Adrenal gland (tissue), 12 donors: ENCODE measurements around the gene IQCE. TPM values are rescaled to one million over a fixed set of nuclear protein-coding genes. Genes with fewer than 3 reads are reported as not detected.
"Not testable (repeated sequence)": the region's sequence is repeated elsewhere in the genome, so short reads cannot be mapped to it uniquely, and the experiment has no call there.

Experiments used
- DNase-seq, 7 donors: peaks; one replicate each; pipeline ENCODE4 v3.0.0-alpha.2; 2019 to 2020
- H3K27ac ChIP-seq, 5 donors: fragments of 200-600 bp; sonication (generic) in 4 of 5; 1 replicate in 3 of 5; 2 replicates in 2 of 5; pipeline versions ENCODE4 v1.5.1 to v1.8.0; 2016 to 2020; ENCODE audit warnings: mild to moderate bottlenecking in 1 of 5
- H3K27me3 ChIP-seq: fragments of 200-600 bp; 2 replicates; pipeline ENCODE4 v1.8.0; 2021
- H3K36me3 ChIP-seq, 2 donors: fragments of 200-600 bp; replicated peaks in 1 of 2; 1 replicate in 1 of 2; 2 replicates in 1 of 2; pipeline versions ENCODE4 v1.5.1 to v1.8.0; 2018 to 2022
- H3K4me1 ChIP-seq, 2 donors: fragments of 200-600 bp; replicated peaks in 1 of 2; 1 replicate in 1 of 2; 2 replicates in 1 of 2; pipeline versions ENCODE4 v1.5.1 to v1.8.0; 2018 to 2021
- H3K4me3 ChIP-seq, 4 donors: fragments of 200-600 bp; sonication (generic) in 3 of 4; one replicate each; pipeline ENCODE4 v1.5.1; 2016 to 2018
- H3K9me3 ChIP-seq, 3 donors: fragments of 200-600 bp; sonication (generic) in 1 of 3; replicated peaks in 1 of 3; 1 replicate in 2 of 3; 2 replicates in 1 of 3; pipeline versions ENCODE4 v1.5.1 to v1.8.0; 2016 to 2021
- CTCF ChIP-seq, 6 experiments: fragments of 450-650 bp in 4 of 6; fragments of 200-600 bp in 2 of 6; sonication (generic) in 1 of 6; IDR thresholded peaks; 1 replicate in 5 of 6; 2 replicates in 1 of 6; pipeline versions ENCODE4 v1.5.1 to v1.8.0; 2016 to 2021; ENCODE audit warnings: antibody characterized with exemption in 6 of 6, mild to moderate bottlenecking in 2 of 6, moderate library complexity in 1 of 6
- POLR2A ChIP-seq, 2 donors: fragments of 450-650 bp; IDR thresholded peaks; one replicate each; pipeline ENCODE4 v1.6.1; 2017; ENCODE audit warnings: antibody characterized with exemption in 2 of 2, mild to moderate bottlenecking in 2 of 2, moderate library complexity in 1 of 2
- WGBS, 4 donors: extraction: QIAGEN DNeasy Blood & Tissue Kit in 2 of 4; methylation state at CpG; one replicate each; pipeline versions ENCODE4 v1.1.5 to v1.1.7; 2013 to 2017; 5-methylcytosine and 5-hydroxymethylcytosine counted together
- intact Hi-C, 2 donors: fragments of 100-400 bp; cut with DNase I; formaldehyde crosslinking; loops; one replicate each; pipeline versions ENCODE4 v1.14.1 to v1.15.0; 2022 to 2023
- polyA plus RNA-seq, 3 donors: library from polyadenylated mRNA; stranded (reverse); fragments of 200-250 nt in 2 of 3; fragments of 350-450 nt in 1 of 3; fragmentation: Illumina TruSeq in 1 of 3; extraction: RNeasy Lipid Tissue Mini Kit (QIAGEN cat#74804) in 1 of 3; gene quantifications; one replicate each; pipeline ENCODE4 v1.2.3, GENCODE V29; 2013 to 2014
- total RNA-seq, 9 donors: library from RNA; depleted of rRNA in 4 of 9; stranded (reverse); fragments of >200 nt in 4 of 9; fragments of 120-200 nt in 1 of 9; fragmentation: NEBNext Ultra II Directional in 1 of 9; extraction: Animal tissue kit (Norgen Biotek cat#: 25700) in 1 of 9; gene quantifications; one replicate each; pipeline versions ENCODE4 v1.1.0 to v1.2.4, GENCODE V29; 2013 to 2023
- donor health status: healthy with polysubstance abuse.
- donor health status: Bipolar disorder and iron deficiency.
- donor health status: DM: yes; HTN: yes; CAD: no.
- donor health status: DM: no; HTN: no; CAD: no.
- donor health status: DM: no; HTN: no; CAD: no.
- donor health status: DM: yes; HTN: yes; CAD: no.

The IQCE gene
- total and polyA plus RNA-seq, 12 donors, result 4.6 to 33.2 (median 13.8) TPM

GRCh38 chr7:2586326-2587020, 27.7 kb downstream of the IQCE start:
- TF ChIP-seq POLR2A (IDR thresholded peaks at IDR 0.05), result no peak
- TF ChIP-seq CTCF (IDR thresholded peaks at IDR 0.05), result no peak
- H3K9me3 ChIP-seq, result no peaks in the 10 kb centered on the region
- no peaks in the 10 kb centered on the region for H3K27me3 ChIP-seq
- H3K4me3 ChIP-seq, result no peak overlapping the region
- no peak overlapping the region for H3K27ac ChIP-seq
- 90 to 94% (median 92%) methylated on average over 22 to 24 of the region's 24 CpGs for WGBS, 4 donors
- no peaks in the 10 kb centered on the region for H3K4me1 ChIP-seq
- no peak for DNase-seq
- H3K36me3 ChIP-seq, result peaks cover 0 to 32% of the 10 kb centered on the region in 2 donors
- intact Hi-C loops, result no loop called here

- DNase-seq, result no peak
- intact Hi-C loops, result no loop called here
- H3K27ac ChIP-seq, result no peak overlapping the region
- TF ChIP-seq CTCF (IDR thresholded peaks at IDR 0.05), result no peak
- H3K9me3 ChIP-seq, result no peaks in the 10 kb centered on the region
- H3K27me3 ChIP-seq, result no peaks in the 10 kb centered on the region
- H3K4me3 ChIP-seq, result no peak overlapping the region
- 89 to 93% (median 92%) methylated on average over 9 of the region's 9 CpGs for WGBS, 4 donors
- peaks cover 0 to 36% of the 10 kb centered on the region in 2 donors for H3K36me3 ChIP-seq
- H3K4me1 ChIP-seq, result no peaks in the 10 kb centered on the region
Measured at GRCh38 chr7:2587134-2587533, 28.4 kb downstream of the IQCE start.

GRCh38 chr7:2587778-2588177, 29.0 kb downstream of the IQCE start:
- intact Hi-C loops, result no loop called here

GRCh38 chr7:2589341-2589740, 30.6 kb downstream of the IQCE start:
- no peak overlapping the region for H3K4me3 ChIP-seq
- TF ChIP-seq CTCF (IDR thresholded peaks at IDR 0.05) (no peak), POLR2A (IDR thresholded peaks at IDR 0.05) (no peak)
- H3K27me3 ChIP-seq, result no peaks in the 10 kb centered on the region
- peaks cover 0 to 49% of the 10 kb centered on the region in 2 donors for H3K36me3 ChIP-seq
- WGBS, 4 donors, result 91 to 96% (median 93%) methylated on average over 16 of the region's 16 CpGs
- H3K9me3 ChIP-seq, result no peaks in the 10 kb centered on the region
- H3K27ac ChIP-seq, result no peak overlapping the region
- intact Hi-C loops, result no loop called here
- H3K4me1 ChIP-seq, result no peaks in the 10 kb centered on the region
- DNase-seq, result no peak

More at GRCh38 chr7:2587778-2588177, 29.0 kb downstream of the IQCE start:
- Histone ChIP-seq H3K27me3 (no peaks in the 10 kb centered on the region), H3K36me3 (peaks cover 0 to 42% of the 10 kb centered on the region in 2 donors), H3K27ac (no peak overlapping the region), H3K4me1 (no peaks in the 10 kb centered on the region), H3K4me3 (no peak overlapping the region), H3K9me3 (no peaks in the 10 kb centered on the region)
- no peak for TF ChIP-seq POLR2A (IDR thresholded peaks at IDR 0.05)
- TF ChIP-seq CTCF (IDR thresholded peaks at IDR 0.05), result no peak
- DNase-seq, result no peak
- WGBS, 4 donors, result 86 to 98% (median 97%) methylated on average over 2 to 21 of the region's 21 CpGs

- H3K4me1 ChIP-seq, H3K27ac ChIP-seq, intact Hi-C loops, H3K9me3 ChIP-seq, H3K27me3 ChIP-seq, H3K4me3 ChIP-seq, DNase-seq: not testable (repeated sequence)
- 91 to 96% (median 95%) methylated on average over 14 to 15 of the region's 15 CpGs for WGBS, 4 donors
- peaks cover 0 to 49% of the 10 kb centered on the region in 2 donors for H3K36me3 ChIP-seq
Measured at GRCh38 chr7:2589941-2590340, 31.2 kb downstream of the IQCE start.
